HG02763 (cell line): ENCODE data around the gene RND3.

Source experiments
- ATAC-seq: cut with Tn5 transposase; IDR thresholded peaks from one replicate; pipeline ENCODE4 v1.9.1; 2021; ENCODE audit warnings: mild to moderate bottlenecking, moderate library complexity; ENCODE audit not compliant: unreplicated experiment

The RND3 gene

GRCh38 chr2:150494234-150494945 is 6.9 kb upstream of the RND3 start:
- ATAC-seq: no peak

- no peak for ATAC-seq
These were observed 4.5 kb upstream of the RND3 start for GRCh38 chr2:150491943-150492342.

GRCh38 chr2:150491430-150491829 is 4.0 kb upstream of the RND3 start:
- no peak for ATAC-seq

GRCh38 chr2:150490466-150490865 is 3.0 kb upstream of the RND3 start:
- no peak for ATAC-seq

GRCh38 chr2:150486539-150487484 is 655 bp downstream of the RND3 start:
- ATAC-seq: no peak

- ATAC-seq: no peak
These were observed 1.5 kb downstream of the RND3 start for GRCh38 chr2:150485871-150486538.

GRCh38 chr2:150485114-150485870 is 2.2 kb downstream of the RND3 start:
- no peak for ATAC-seq

- ATAC-seq: no peak
These were observed 2.9 kb downstream of the RND3 start for GRCh38 chr2:150484461-150485021.

- no peak for ATAC-seq
These were observed 3.5 kb downstream of the RND3 start for GRCh38 chr2:150484006-150484405.

- ATAC-seq: no peak
These were observed 3.9 kb downstream of the RND3 start for GRCh38 chr2:150483532-150483931.

- no peak for ATAC-seq
These were observed 4.6 kb downstream of the RND3 start for GRCh38 chr2:150482667-150483400.

- no peak for ATAC-seq
These were observed 5.4 kb downstream of the RND3 start for GRCh38 chr2:150482111-150482510.

GRCh38 chr2:150480971-150481830 is 6.3 kb downstream of the RND3 start:
- no peak for ATAC-seq

GRCh38 chr2:150480241-150480640 is 7.2 kb downstream of the RND3 start:
- ATAC-seq: no peak

GRCh38 chr2:150479075-150479915 is 8.2 kb downstream of the RND3 start:
- ATAC-seq: no peak

GRCh38 chr2:150478200-150478974 is 9.1 kb downstream of the RND3 start:
- ATAC-seq: no peak

- no peak for ATAC-seq
These were observed 10.1 kb downstream of the RND3 start for GRCh38 chr2:150477347-150477746.
